Calu3 (cell line): Measurements from ENCODE around the gene APP. TPM values are rescaled to one million over a fixed set of nuclear protein-coding genes. Genes with fewer than 3 reads are reported as not detected.

Source experiments
- BruUV-seq: library from RNA; stranded (reverse); fragments of 400-500 nt; replicated peaks from 2 replicates; lab custom pipeline; 2021; lab: Mats Ljungman, UMichigan
- CTCF ChIA-PET: fragments of 300-600 bp; sonication (Branson Sonifier 250); formaldehyde crosslinking; loops from one replicate; lab custom pipeline; 2022; ENCODE audit warnings: antibody characterized with exemption; lab: Charles Lee
- DNase-seq: peaks from one replicate; pipeline ENCODE4 v3.0.0; 2022
- H3K27ac Mint-ChIP-seq: one replicate; pipeline ENCODE4 v1.8.0; 2022; ENCODE audit warnings: mixed read lengths; ENCODE audit not compliant: unreplicated experiment
- H3K27me3 Mint-ChIP-seq: one replicate; pipeline ENCODE4 v1.8.0; 2022; ENCODE audit warnings: mixed read lengths; ENCODE audit not compliant: unreplicated experiment
- H3K36me3 Mint-ChIP-seq: one replicate; pipeline ENCODE4 v1.8.0; 2022; ENCODE audit warnings: mild to moderate bottlenecking, moderate library complexity, mixed read lengths; ENCODE audit not compliant: insufficient read depth, unreplicated experiment
- H3K4me1 Mint-ChIP-seq: one replicate; pipeline ENCODE4 v1.8.0; 2022; ENCODE audit warnings: mild to moderate bottlenecking, low read depth, mixed read lengths; ENCODE audit not compliant: unreplicated experiment
- H3K4me3 Mint-ChIP-seq: one replicate; pipeline ENCODE4 v1.8.0; 2022; ENCODE audit warnings: mild to moderate bottlenecking, low read depth, moderate library complexity, mixed read lengths; ENCODE audit not compliant: unreplicated experiment
- H3K9me3 Mint-ChIP-seq: one replicate; pipeline ENCODE4 v1.8.0; 2022; ENCODE audit warnings: low read depth, mixed read lengths; ENCODE audit not compliant: unreplicated experiment
- CTCF ChIP-seq: fragments of 200-600 bp; IDR thresholded peaks from one replicate; pipeline ENCODE4 v1.8.0; 2022; ENCODE audit warnings: antibody characterized with exemption; ENCODE audit not compliant: unreplicated experiment
- intact Hi-C: fragments of 100-400 bp; cut with micrococcal nuclease; formaldehyde crosslinking; loops from one replicate; pipeline ENCODE4 v1.10.0; 2022; ENCODE audit not compliant: unreplicated experiment
- total RNA-seq: library from RNA; stranded (reverse); gene quantifications from 2 replicates; pipeline ENCODE4 v1.2.3, GENCODE V29; 2022

The APP gene
- total RNA-seq, 1 experiment from 2014 or later, result 566 TPM

- H3K27ac Mint-ChIP-seq, result no peak overlapping the region
- intact Hi-C loops, result no loop called here
- H3K9me3 Mint-ChIP-seq, result no peaks in the 10 kb centered on the region
- BruUV-seq, result no TSS peak
- H3K4me3 Mint-ChIP-seq, result no peak overlapping the region
- H3K36me3 Mint-ChIP-seq, result peaks cover 4% of the 10 kb centered on the region
- no peak for TF ChIP-seq CTCF
- DNase-seq, result no peak
- H3K4me1 Mint-ChIP-seq, result no peaks in the 10 kb centered on the region
- CTCF ChIA-PET, result no interaction called here
- H3K27me3 Mint-ChIP-seq, result no peaks in the 10 kb centered on the region
These were observed 73.1 kb downstream of the APP start for GRCh38 chr21:26097475-26097874.

- CTCF ChIA-PET, result no interaction called here
- Mint-ChIP-seq H3K4me3 (no peak overlapping the region), H3K4me1 (no peaks in the 10 kb centered on the region), H3K27me3 (no peaks in the 10 kb centered on the region), H3K9me3 (no peaks in the 10 kb centered on the region), H3K36me3 (peaks cover 4% of the 10 kb centered on the region), H3K27ac (no peak overlapping the region)
- intact Hi-C loops, result no loop called here
- no peak for DNase-seq
- no peak for TF ChIP-seq CTCF
- BruUV-seq, result no TSS peak
These were observed 73.8 kb downstream of the APP start for GRCh38 chr21:26096494-26097371.

GRCh38 chr21:26095131-26095530 lies 75.4 kb downstream of the APP start:
- TF ChIP-seq CTCF, result no peak
- no TSS peak for BruUV-seq
- no peak for DNase-seq
- no peaks in the 10 kb centered on the region for H3K36me3 Mint-ChIP-seq
- H3K9me3 Mint-ChIP-seq, result no peaks in the 10 kb centered on the region
- no peak overlapping the region for H3K27ac Mint-ChIP-seq
- H3K4me1 Mint-ChIP-seq, result peaks cover 10% of the 10 kb centered on the region
- intact Hi-C loops, result no loop called here
- no peak overlapping the region for H3K4me3 Mint-ChIP-seq
- CTCF ChIA-PET, result no interaction called here
- H3K27me3 Mint-ChIP-seq, result no peaks in the 10 kb centered on the region

GRCh38 chr21:26093122-26093521 lies 77.4 kb downstream of the APP start:
- peaks cover 10% of the 10 kb centered on the region for H3K4me1 Mint-ChIP-seq
- no peaks in the 10 kb centered on the region for H3K9me3 Mint-ChIP-seq

More at GRCh38 chr21:26093122-26093521, 77.4 kb downstream of the APP start:
- DNase-seq, result no peak
- TF ChIP-seq CTCF, result no peak
- Mint-ChIP-seq H3K4me3 (no peak overlapping the region), H3K27ac (no peak overlapping the region), H3K36me3 (peaks cover 8% of the 10 kb centered on the region), H3K27me3 (no peaks in the 10 kb centered on the region)
- no TSS peak for BruUV-seq
- CTCF ChIA-PET, result no interaction called here
- intact Hi-C loops, result no loop called here
